Measurements from ENCODE around the gene GAPDH.

DNA sequence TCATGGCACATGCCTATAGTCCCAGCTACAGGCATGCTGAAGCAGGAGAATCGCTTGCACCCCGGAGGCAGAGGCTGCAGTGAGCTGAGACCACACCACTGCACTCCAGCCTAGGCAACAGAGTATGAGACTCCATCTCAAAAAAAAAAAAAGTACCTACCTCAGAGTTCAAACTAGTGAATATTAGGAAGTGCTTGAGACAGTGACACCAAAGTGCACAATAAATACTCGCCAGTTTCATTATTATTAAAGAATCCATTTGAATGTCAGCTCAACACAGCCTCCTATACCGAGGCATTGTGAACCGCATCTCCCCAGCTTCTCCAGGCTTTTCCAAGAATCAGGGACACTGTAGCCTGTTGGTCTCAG is 5.0 kb downstream of the GAPDH start:
- TF ChIP-seq MYNN (tag by site-specific recombination; IDR thresholded peaks at IDR 0.05; ENCODE audit: borderline replicate concordance) (no peak), SETDB1 (IDR thresholded peaks at IDR 0.05; ENCODE audit: insufficient read length, low read length) (no peak), ZNF274 (IDR thresholded peaks at IDR 0.05; ENCODE audit: low read length) (no peak), ZNF274 (tag by site-specific recombination; IDR thresholded peaks at IDR 0.05; ENCODE audit: borderline replicate concordance) (no peak), KLF1 (tag by site-specific recombination; IDR thresholded peaks at IDR 0.05) (no peak), CTCF (tag by site-specific recombination; IDR thresholded peaks at IDR 0.05) (no peak), ZNF777 (tag by site-specific recombination; IDR thresholded peaks at IDR 0.05; ENCODE audit: borderline replicate concordance) (no peak)
